PC-3 (cell line): ENCODE measurements around the gene UNC5C.

ENCODE experiments used
- EZH2 ChIP-seq: fragments of 300-600 bp; sonication (generic); IDR thresholded peaks from one replicate; pipeline ENCODE4 v1.6.1; 2017; ENCODE audit warnings: antibody characterized with exemption, mild to moderate bottlenecking, low read length; ENCODE audit not compliant: unreplicated experiment
- TF ChIP-seq, protein P1 (sequence below): fragments of 300-600 bp; sonication (generic); conservative IDR thresholded peaks from 2 replicates; pipeline ENCODE4 v1.5.1; 2017; ENCODE audit warnings: antibody characterized with exemption, low read depth, mild to moderate bottlenecking, low read length

GRCh38 chr4:95528388-95528948 lies 20.3 kb downstream of the UNC5C start:
- TF ChIP-seq, protein P1, sequence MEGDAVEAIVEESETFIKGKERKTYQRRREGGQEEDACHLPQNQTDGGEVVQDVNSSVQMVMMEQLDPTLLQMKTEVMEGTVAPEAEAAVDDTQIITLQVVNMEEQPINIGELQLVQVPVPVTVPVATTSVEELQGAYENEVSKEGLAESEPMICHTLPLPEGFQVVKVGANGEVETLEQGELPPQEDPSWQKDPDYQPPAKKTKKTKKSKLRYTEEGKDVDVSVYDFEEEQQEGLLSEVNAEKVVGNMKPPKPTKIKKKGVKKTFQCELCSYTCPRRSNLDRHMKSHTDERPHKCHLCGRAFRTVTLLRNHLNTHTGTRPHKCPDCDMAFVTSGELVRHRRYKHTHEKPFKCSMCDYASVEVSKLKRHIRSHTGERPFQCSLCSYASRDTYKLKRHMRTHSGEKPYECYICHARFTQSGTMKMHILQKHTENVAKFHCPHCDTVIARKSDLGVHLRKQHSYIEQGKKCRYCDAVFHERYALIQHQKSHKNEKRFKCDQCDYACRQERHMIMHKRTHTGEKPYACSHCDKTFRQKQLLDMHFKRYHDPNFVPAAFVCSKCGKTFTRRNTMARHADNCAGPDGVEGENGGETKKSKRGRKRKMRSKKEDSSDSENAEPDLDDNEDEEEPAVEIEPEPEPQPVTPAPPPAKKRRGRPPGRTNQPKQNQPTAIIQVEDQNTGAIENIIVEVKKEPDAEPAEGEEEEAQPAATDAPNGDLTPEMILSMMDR: no peak
- no peak for TF ChIP-seq EZH2
